GM23338 (cell line): ENCODE data around the gene ADAMTS5. TPM values are rescaled to one million over a fixed set of nuclear protein-coding genes. Genes with fewer than 3 reads are reported as not detected.

Experiments used
- ATAC-seq: fragments of 200-7000 bp; cut with Tn5 transposase; 3 replicates; pipeline ENCODE4 v1.9.1; 2020
- DNase-seq: peaks from one replicate; pipeline ENCODE4 v3.0.0-alpha.2; 2015; ENCODE audit warnings: low spot score
- H2AFZ ChIP-seq: fragments of 200-600 bp; sonication (generic); 2 replicates; pipeline ENCODE4 v1.8.0; 2016; ENCODE audit warnings: antibody characterized with exemption, mild to moderate bottlenecking, moderate library complexity
- H3F3A ChIP-seq: fragments of 200-600 bp; sonication (generic); replicated peaks from 2 replicates; pipeline ENCODE4 v1.8.0; 2017; ENCODE audit warnings: antibody characterized with exemption, mixed run types, low read depth
- H3K27ac ChIP-seq: fragments of 200-600 bp; sonication (generic); 2 replicates; pipeline ENCODE4 v1.6.1; 2016; ENCODE audit warnings: low read depth
- H3K27me3 ChIP-seq: fragments of 200-600 bp; sonication (generic); 2 replicates; pipeline ENCODE4 v1.8.0; 2016; ENCODE audit warnings: mild to moderate bottlenecking, mixed run types, moderate library complexity; ENCODE audit not compliant: insufficient read depth
- H3K36me3 ChIP-seq: fragments of 200-600 bp; sonication (generic); 2 replicates; pipeline ENCODE4 v1.8.0; 2016; ENCODE audit warnings: mild to moderate bottlenecking; ENCODE audit not compliant: insufficient read depth
- H3K4me1 ChIP-seq: fragments of 200-600 bp; sonication (generic); 2 replicates; pipeline ENCODE4 v1.8.0; 2016; ENCODE audit warnings: mild to moderate bottlenecking, moderate library complexity; ENCODE audit not compliant: insufficient read depth
- H3K4me2 ChIP-seq: fragments of 200-600 bp; sonication (generic); 2 replicates; pipeline ENCODE4 v1.7.1; 2017; ENCODE audit warnings: mixed run types
- H3K4me3 ChIP-seq: fragments of 200-600 bp; sonication (generic); 2 replicates; pipeline ENCODE4 v1.6.1; 2016; ENCODE audit warnings: mixed run types
- H3K79me2 ChIP-seq: fragments of 200-600 bp; sonication (generic); replicated peaks from 2 replicates; pipeline ENCODE4 v1.8.0; 2017; ENCODE audit warnings: mild to moderate bottlenecking; ENCODE audit not compliant: insufficient read depth
- H3K9me2 ChIP-seq: fragments of 200-600 bp; sonication (generic); 2 replicates; pipeline ENCODE4 v1.8.0; 2017; ENCODE audit not compliant: insufficient read depth
- H4K20me1 ChIP-seq: fragments of 200-600 bp; sonication (generic); replicated peaks from 2 replicates; pipeline ENCODE4 v1.8.0; 2017; ENCODE audit warnings: mild to moderate bottlenecking; ENCODE audit not compliant: insufficient read depth
- H3K27ac Mint-ChIP-seq: 2 replicates; pipeline ENCODE4 v1.8.0; 2020; ENCODE audit warnings: inconsistent platforms, mild to moderate bottlenecking, moderate library complexity, mixed read lengths
- H3K27me3 Mint-ChIP-seq: 3 replicates; pipeline ENCODE4 v1.8.0; 2022; ENCODE audit warnings: low read depth, mild to moderate bottlenecking, moderate library complexity, mixed read lengths, inconsistent platforms; ENCODE audit not compliant: insufficient read depth, poor library complexity
- H3K36me3 Mint-ChIP-seq: 3 replicates; pipeline ENCODE4 v1.8.0; 2021; ENCODE audit warnings: low read depth, mild to moderate bottlenecking, inconsistent platforms, moderate library complexity, mixed read lengths
- H3K4me1 Mint-ChIP-seq: 3 replicates; pipeline ENCODE4 v1.8.0; 2020; ENCODE audit warnings: mild to moderate bottlenecking, inconsistent platforms, mixed read lengths
- H3K4me3 Mint-ChIP-seq: 3 replicates; pipeline ENCODE4 v1.8.0; 2021; ENCODE audit warnings: moderate library complexity, mild to moderate bottlenecking, inconsistent platforms, mixed read lengths
- H3K9me3 Mint-ChIP-seq: 3 replicates; pipeline ENCODE4 v1.8.0; 2020; ENCODE audit warnings: moderate library complexity, mild to moderate bottlenecking, inconsistent platforms, mixed read lengths
- CREB1 ChIP-seq: fragments of 250-450 bp; sonication (Bioruptor Pico); IDR thresholded peaks from 2 replicates; pipeline ENCODE4 v1.5.0; 2020; ENCODE audit warnings: low read depth, mild to moderate bottlenecking, moderate library complexity
- POLR2AphosphoS5 ChIP-seq: IDR thresholded peaks from 2 replicates; pipeline ENCODE4 v1.6.1; 2016; ENCODE audit warnings: antibody characterized with exemption, low read depth
- REST ChIP-seq: IDR thresholded peaks from one replicate; pipeline ENCODE4 v1.6.1; 2018; ENCODE audit warnings: antibody characterized with exemption; ENCODE audit not compliant: unreplicated experiment
- ZNF114 ChIP-seq: fragments of 250-450 bp; sonication (Bioruptor Pico); IDR thresholded peaks from 2 replicates; pipeline ENCODE4 v1.5.0; 2020; ENCODE audit warnings: mild to moderate bottlenecking, moderate library complexity
- ZNF462 ChIP-seq: fragments of 250-450 bp; sonication (Bioruptor Pico); IDR thresholded peaks from 2 replicates; pipeline ENCODE4 v1.5.0; 2020; ENCODE audit warnings: mild to moderate bottlenecking, moderate library complexity
- polyA plus RNA-seq: library from polyadenylated mRNA; unstranded; fragments of >200 nt; fragmentation: Nextera tagmentation; extraction: Ambion mirVana; gene quantifications from 2 replicates; pipeline ENCODE4 v1.2.1, GENCODE V29; 2016
- total RNA-seq: library from RNA; depleted of rRNA; stranded (reverse); fragments of >200 nt; shearing (Covaris generic); gene quantifications from 2 replicates; pipeline ENCODE4 v1.2.3, GENCODE V29; 2014

Gene ADAMTS5
- total and polyA plus RNA-seq, 2 experiments from 2014 or later = 0.21 to 0.32 TPM

DNA sequence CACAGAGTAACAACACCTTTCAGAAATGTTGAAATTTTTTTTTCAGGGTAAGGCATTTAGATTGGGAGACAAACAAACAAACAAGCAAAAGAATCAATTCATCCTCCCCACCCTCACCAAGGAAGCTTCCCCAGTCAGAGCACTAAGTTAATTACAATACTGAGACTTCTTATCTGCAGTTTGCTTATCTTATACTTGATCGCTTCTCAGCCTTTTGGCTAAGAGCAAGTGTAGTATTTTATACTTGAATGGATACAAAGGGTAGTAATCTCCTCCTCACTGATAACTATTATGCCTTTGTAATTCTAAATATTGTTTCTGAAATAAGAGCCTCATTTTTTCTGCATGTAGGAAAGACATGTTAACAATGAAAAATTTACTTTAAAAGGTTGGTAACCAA, 54.4 kb downstream of the ADAMTS5 start:
- H3K4me3 Mint-ChIP-seq = no peak overlapping the region
- peaks cover 2% of the 10 kb centered on the region for H3K27me3 Mint-ChIP-seq
- peaks cover 25% of the 10 kb centered on the region for H3K9me3 Mint-ChIP-seq
- Histone ChIP-seq H3K27ac (no peak overlapping the region), H3K36me3 (no peaks in the 10 kb centered on the region), H3K4me3 (no peak overlapping the region), H2AFZ (no peak overlapping the region), H4K20me1 (no peaks in the 10 kb centered on the region), H3K79me2 (no peaks in the 10 kb centered on the region), H3K4me1 (peaks cover 20% of the 10 kb centered on the region), H3K9me2 (no peaks in the 10 kb centered on the region), H3F3A (no peaks in the 10 kb centered on the region), H3K27me3 (no peaks in the 10 kb centered on the region), H3K4me2 (no peak overlapping the region)
- H3K4me1 Mint-ChIP-seq = peaks cover 20% of the 10 kb centered on the region
- H3K27ac Mint-ChIP-seq = no peak overlapping the region
- DNase-seq (no peak), ATAC-seq (no peak)
- no peak for TF ChIP-seq POLR2AphosphoS5
- no peak for TF ChIP-seq ZNF114
- no peak for TF ChIP-seq CREB1 (CRISPR knock-in tag)
- TF ChIP-seq ZNF462 (CRISPR knock-in tag) = no peak
- no peak for TF ChIP-seq REST
- peaks cover 37% of the 10 kb centered on the region for H3K36me3 Mint-ChIP-seq
